Activated CD8-positive, alpha-beta T cell treated with anti-CD3 and anti-CD28 coated beads for 36 hours (primary cell): ENCODE data around the gene SORCS2. TPM values are rescaled to one million over a fixed set of nuclear protein-coding genes. Genes with fewer than 3 reads are reported as not detected.

Experiments used
- ATAC-seq: fragments of 200-7000 bp; cut with Tn5 transposase; one replicate; pipeline ENCODE4 v1.10.0; 2021; ENCODE audit warnings: mild to moderate bottlenecking, moderate library complexity
- CTCF ChIA-PET: fragments of 350-600 bp; sonication (Branson Sonifier 250); formaldehyde crosslinking; loops from one replicate; lab custom pipeline; 2021; ENCODE audit warnings: antibody characterized with exemption; lab: Charles Lee
- POLR2A ChIA-PET: fragments of 350-600 bp; sonication (Branson Sonifier 250); formaldehyde crosslinking; loops from one replicate; lab custom pipeline; 2021; ENCODE audit warnings: antibody characterized with exemption; lab: Charles Lee
- DNase-seq: peaks from one replicate; pipeline ENCODE4 v3.0.0-alpha.2; 2020
- H3K27ac Mint-ChIP-seq: one replicate; pipeline ENCODE4 v1.8.0; 2021; ENCODE audit warnings: mild to moderate bottlenecking, mixed read lengths
- H3K27me3 Mint-ChIP-seq: one replicate; pipeline ENCODE4 v1.8.0; 2021; ENCODE audit warnings: mixed read lengths
- H3K36me3 Mint-ChIP-seq: one replicate; pipeline ENCODE4 v1.8.0; 2021; ENCODE audit warnings: low read depth, mixed read lengths
- H3K4me1 Mint-ChIP-seq: one replicate; pipeline ENCODE4 v1.8.0; 2021; ENCODE audit warnings: low read depth, mixed read lengths
- H3K4me3 Mint-ChIP-seq: one replicate; pipeline ENCODE4 v1.8.0; 2021; ENCODE audit warnings: mild to moderate bottlenecking, moderate library complexity, mixed read lengths
- H3K9me3 Mint-ChIP-seq: one replicate; pipeline ENCODE4 v1.8.0; 2021; ENCODE audit warnings: mixed read lengths
- intact Hi-C: fragments of 100-400 bp; cut with micrococcal nuclease; formaldehyde crosslinking; loops from one replicate; pipeline ENCODE4 v1.10.0; 2022
- total RNA-seq, 2 experiments: library from RNA; stranded (reverse); gene quantifications; one replicate each; pipeline ENCODE4 v1.2.3, GENCODE V29; 2021
- TF ChIP-seq, protein P1 (sequence below): fragments of 200-600 bp; IDR thresholded peaks from one replicate; pipeline ENCODE4 v1.8.0; 2022; ENCODE audit warnings: antibody characterized with exemption, mild to moderate bottlenecking

SORCS2 gene
- total RNA-seq, 2 experiments from 2014 or later: 0.05 TPM; not detected in 1

DNA sequence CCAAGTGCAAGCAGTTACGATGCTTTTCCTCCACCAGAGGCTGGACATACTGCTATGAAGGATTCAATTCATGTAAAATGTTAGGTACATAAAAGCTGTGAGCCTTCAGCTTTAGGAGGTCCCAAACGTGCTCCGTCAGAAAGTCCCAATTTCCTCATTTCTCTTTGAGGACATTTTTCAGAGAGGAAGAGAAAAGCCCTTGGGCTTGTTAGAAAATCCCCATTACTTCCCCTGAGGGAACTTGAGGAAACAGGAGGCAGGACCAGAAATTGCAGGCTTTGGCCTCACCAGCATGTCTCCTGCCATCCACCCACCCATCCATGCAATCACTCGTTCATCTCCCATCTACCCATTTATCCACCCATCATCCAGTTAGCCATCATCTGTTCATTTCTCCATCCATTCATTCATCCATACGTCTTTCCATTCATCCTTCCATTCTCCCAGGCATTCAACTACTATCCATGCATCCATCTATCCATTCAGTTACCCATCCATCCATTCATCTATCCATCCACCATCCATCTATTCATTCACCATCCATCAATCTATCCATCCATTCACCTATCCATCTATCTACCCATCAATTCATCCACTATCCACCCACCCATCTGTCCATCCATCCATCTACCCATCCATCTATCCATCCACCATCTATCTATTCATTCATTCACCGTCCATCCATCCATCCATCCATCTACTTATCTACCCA, 523.8 kb downstream of the SORCS2 start:
- Mint-ChIP-seq H3K9me3 (no peaks in the 10 kb centered on the region), H3K4me3 (no peak overlapping the region), H3K27me3 (peaks cover 10% of the 10 kb centered on the region), H3K4me1 (peaks cover 4% of the 10 kb centered on the region), H3K36me3 (no peaks in the 10 kb centered on the region), H3K27ac (no peak overlapping the region)
- TF ChIP-seq, protein P1, sequence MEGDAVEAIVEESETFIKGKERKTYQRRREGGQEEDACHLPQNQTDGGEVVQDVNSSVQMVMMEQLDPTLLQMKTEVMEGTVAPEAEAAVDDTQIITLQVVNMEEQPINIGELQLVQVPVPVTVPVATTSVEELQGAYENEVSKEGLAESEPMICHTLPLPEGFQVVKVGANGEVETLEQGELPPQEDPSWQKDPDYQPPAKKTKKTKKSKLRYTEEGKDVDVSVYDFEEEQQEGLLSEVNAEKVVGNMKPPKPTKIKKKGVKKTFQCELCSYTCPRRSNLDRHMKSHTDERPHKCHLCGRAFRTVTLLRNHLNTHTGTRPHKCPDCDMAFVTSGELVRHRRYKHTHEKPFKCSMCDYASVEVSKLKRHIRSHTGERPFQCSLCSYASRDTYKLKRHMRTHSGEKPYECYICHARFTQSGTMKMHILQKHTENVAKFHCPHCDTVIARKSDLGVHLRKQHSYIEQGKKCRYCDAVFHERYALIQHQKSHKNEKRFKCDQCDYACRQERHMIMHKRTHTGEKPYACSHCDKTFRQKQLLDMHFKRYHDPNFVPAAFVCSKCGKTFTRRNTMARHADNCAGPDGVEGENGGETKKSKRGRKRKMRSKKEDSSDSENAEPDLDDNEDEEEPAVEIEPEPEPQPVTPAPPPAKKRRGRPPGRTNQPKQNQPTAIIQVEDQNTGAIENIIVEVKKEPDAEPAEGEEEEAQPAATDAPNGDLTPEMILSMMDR: no peak
- DNase-seq (no peak), ATAC-seq (no peak)
- intact Hi-C loops: no loop called here
- ChIA-PET CTCF (interaction anchor here (1.5 kb wide), 1 partner anchor 86 kb away, joined by 3 read pairs; no protein-coding TSS in a partner anchor), POLR2A (no interaction called here)

DNA sequence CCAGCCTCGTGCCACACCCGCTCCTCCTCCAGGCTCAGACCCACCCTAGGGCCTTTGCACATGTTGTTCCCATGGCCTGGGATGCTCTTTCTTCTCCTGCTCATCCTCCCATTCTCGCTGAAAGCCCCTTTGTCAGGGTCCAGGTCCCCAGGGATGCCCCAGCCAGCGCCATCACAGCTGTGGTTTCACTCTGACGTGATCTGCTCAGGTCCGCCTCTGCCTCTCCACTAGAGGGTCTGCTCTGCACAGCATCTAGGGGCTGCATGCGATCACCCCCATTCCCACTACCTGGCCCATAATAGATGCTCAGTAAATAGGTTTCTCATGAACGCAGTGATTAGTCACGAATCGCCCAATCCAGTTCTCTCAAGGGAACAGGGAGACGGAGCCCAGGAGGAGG, 524.8 kb downstream of the SORCS2 start:
- intact Hi-C loops: no loop called here
- POLR2A ChIA-PET: no interaction called here
- Mint-ChIP-seq H3K4me1 (peaks cover 4% of the 10 kb centered on the region), H3K36me3 (no peaks in the 10 kb centered on the region), H3K27ac (no peak overlapping the region), H3K4me3 (no peak overlapping the region), H3K27me3 (peaks cover 10% of the 10 kb centered on the region), H3K9me3 (no peaks in the 10 kb centered on the region)
- TF ChIP-seq, protein P1: no peak
- ATAC-seq (no peak), DNase-seq (no peak)
- CTCF ChIA-PET: no interaction called here

DNA sequence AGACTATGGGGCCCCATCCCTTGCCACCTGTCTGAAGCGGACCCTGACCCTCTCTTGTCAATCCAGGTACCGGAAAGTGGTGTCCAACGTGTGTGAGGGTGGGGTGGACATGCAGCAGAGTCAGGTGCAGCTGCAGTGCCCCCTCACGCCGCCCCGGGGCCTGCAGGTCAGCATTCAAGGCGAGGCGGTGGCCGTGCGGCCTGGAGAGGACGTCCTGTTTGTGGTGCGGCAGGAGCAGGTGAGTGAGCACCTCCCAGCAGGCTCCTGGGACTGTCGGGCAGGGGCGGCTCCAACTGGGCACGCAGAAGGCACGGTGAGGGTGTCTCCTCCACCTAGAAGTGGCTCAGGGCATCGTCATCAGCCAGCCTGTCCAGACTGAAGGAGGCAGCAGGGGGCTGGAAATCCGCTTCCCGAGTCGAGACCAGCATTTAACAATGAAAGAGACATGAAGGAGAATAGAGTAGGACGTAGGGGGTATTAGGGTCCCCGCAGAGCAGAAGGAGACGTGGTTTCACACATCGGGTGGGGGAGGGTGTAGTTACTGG, 525.7 kb downstream of the SORCS2 start:
- TF ChIP-seq, protein P1: no peak
- no peaks in the 10 kb centered on the region for H3K9me3 Mint-ChIP-seq
- H3K27ac Mint-ChIP-seq: no peak overlapping the region
- intact Hi-C loops: no loop called here
- H3K4me3 Mint-ChIP-seq: no peak overlapping the region
- CTCF ChIA-PET: no interaction called here
- POLR2A ChIA-PET: no interaction called here
- H3K36me3 Mint-ChIP-seq: no peaks in the 10 kb centered on the region
- no peak for DNase-seq
- peaks cover 13% of the 10 kb centered on the region for H3K27me3 Mint-ChIP-seq
- ATAC-seq: no peak
- H3K4me1 Mint-ChIP-seq: peaks cover 4% of the 10 kb centered on the region

DNA sequence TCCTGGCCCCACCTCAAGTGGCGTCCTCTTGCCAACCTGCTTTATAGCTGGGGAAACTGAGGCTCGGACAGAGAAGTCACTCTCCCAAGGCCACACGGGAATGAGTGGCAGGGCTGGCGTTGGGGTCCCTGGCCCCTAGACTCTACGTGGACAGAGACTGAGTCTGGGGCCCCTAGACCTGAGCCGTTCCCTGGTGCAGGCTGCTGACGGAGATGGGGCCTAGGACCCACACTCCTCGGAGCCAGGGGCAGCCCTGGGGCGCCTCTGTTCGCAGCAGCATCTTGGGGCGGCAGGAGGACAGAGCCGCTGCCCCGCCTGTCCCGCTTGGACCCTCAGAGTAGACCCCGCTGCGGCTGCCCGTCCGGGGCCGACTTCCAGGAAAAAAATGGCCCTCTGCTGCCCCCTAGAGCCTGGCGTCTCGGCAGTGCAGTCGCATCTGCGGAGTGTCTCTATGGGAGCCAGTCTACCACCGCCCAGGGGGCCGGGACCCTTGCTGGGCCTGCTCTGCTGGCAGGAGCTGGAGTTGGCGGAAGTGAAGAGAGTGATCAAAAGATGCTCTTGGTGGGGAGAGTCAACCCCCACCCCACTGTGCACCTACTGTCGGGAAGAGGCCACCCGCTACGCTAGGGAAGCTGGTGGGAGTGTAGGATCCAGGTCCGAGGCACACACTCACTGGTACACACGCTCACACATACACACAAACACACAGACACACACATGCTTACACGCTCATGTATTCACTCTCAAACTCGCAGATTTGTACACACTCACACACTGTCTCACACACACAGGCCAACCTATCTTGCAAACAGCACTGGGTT, 527.2 kb downstream of the SORCS2 start:
- no peak overlapping the region for H3K4me3 Mint-ChIP-seq
- POLR2A ChIA-PET: no interaction called here
- H3K27ac Mint-ChIP-seq: no peak overlapping the region
- CTCF ChIA-PET: interaction anchor here (0.7 to 2.2 kb wide), 13 partner anchors 10 to 524 kb away, joined by 3 to 10 read pairs (median 4); no protein-coding TSS in a partner anchor
- peaks cover 13% of the 10 kb centered on the region for H3K27me3 Mint-ChIP-seq
- TF ChIP-seq, protein P1: peak; percentile 95
- H3K4me1 Mint-ChIP-seq: peaks cover 4% of the 10 kb centered on the region
- no peaks in the 10 kb centered on the region for H3K9me3 Mint-ChIP-seq
- no peaks in the 10 kb centered on the region for H3K36me3 Mint-ChIP-seq
- ATAC-seq (peak; percentile 74), DNase-seq (peak; percentile 73)
- intact Hi-C loops: no loop called here
